OCI-LY3 (cell line): ENCODE measurements around the gene SIRT3.

Experiments
- H2AFZ ChIP-seq: fragments of 200-600, 300-600 bp; shearing (Covaris generic); 2 replicates; pipeline ENCODE4 v1.6.0; 2014; ENCODE audit warnings: antibody characterized with exemption, low read depth, low read length
- H3K27ac ChIP-seq: fragments of 200-600, 300-600 bp; sonication (generic); 2 replicates; pipeline ENCODE4 v1.5.1; 2014; ENCODE audit warnings: mild to moderate bottlenecking, low read length, moderate library complexity, mixed read lengths
- H3K27me3 ChIP-seq: fragments of 200-600, 300-600 bp; sonication (generic); 2 replicates; pipeline ENCODE4 v1.6.1; 2014; ENCODE audit warnings: low read depth, low read length, mixed read lengths
- H3K36me3 ChIP-seq: fragments of 200-600, 300-600 bp; sonication (generic); replicated peaks from 2 replicates; pipeline ENCODE3; 2014; ENCODE audit warnings: low read depth, low read length, mixed read lengths
- H3K4me1 ChIP-seq: fragments of 300-600, 200-600 bp; sonication (generic); 2 replicates; pipeline ENCODE4 v1.6.1; 2014; ENCODE audit warnings: low read length, mixed read lengths
- H3K4me2 ChIP-seq: fragments of 200-600, 300-600 bp; sonication (generic); 2 replicates; pipeline ENCODE4 v1.6.1; 2014; ENCODE audit warnings: low read length, mixed read lengths
- H3K4me3 ChIP-seq: fragments of 300-600, 200-600 bp; sonication (generic); 2 replicates; pipeline ENCODE4 v1.5.1; 2014; ENCODE audit warnings: antibody characterized with exemption, mild to moderate bottlenecking, low read length, moderate library complexity
- H3K79me2 ChIP-seq: fragments of 300-600, 200-600 bp; shearing (Covaris generic); 2 replicates; pipeline ENCODE4 v1.6.1; 2014; ENCODE audit warnings: mild to moderate bottlenecking, low read length, mixed read lengths
- H3K9ac ChIP-seq: fragments of 300-600, 200-600 bp; shearing (Covaris generic); 2 replicates; pipeline ENCODE4 v1.6.0; 2014; ENCODE audit warnings: mild to moderate bottlenecking, low read length, moderate library complexity
- H3K9me3 ChIP-seq: fragments of 200-600, 300-600 bp; shearing (Covaris generic); 2 replicates; pipeline ENCODE4 v1.6.1; 2014; ENCODE audit warnings: low read length, mixed read lengths; ENCODE audit not compliant: insufficient read depth
- H4K20me1 ChIP-seq: fragments of 200-600, 300-600 bp; sonication (generic); 2 replicates; pipeline ENCODE4 v1.6.1; 2016; ENCODE audit warnings: low read length, mixed read lengths; ENCODE audit not compliant: insufficient read depth
- CTCF ChIP-seq: fragments of 200-600, 300-600 bp; sonication (generic); IDR thresholded peaks from 2 replicates; pipeline ENCODE4 v1.5.1; 2014; ENCODE audit warnings: antibody characterized with exemption, low read length, low read depth
- EZH2phosphoT487 ChIP-seq: fragments of 200-600 bp; shearing (Covaris generic); IDR thresholded peaks from 2 replicates; pipeline ENCODE4 v1.6.1; 2018; ENCODE audit warnings: antibody characterized with exemption, mixed run types, low read depth

Gene SIRT3

DNA sequence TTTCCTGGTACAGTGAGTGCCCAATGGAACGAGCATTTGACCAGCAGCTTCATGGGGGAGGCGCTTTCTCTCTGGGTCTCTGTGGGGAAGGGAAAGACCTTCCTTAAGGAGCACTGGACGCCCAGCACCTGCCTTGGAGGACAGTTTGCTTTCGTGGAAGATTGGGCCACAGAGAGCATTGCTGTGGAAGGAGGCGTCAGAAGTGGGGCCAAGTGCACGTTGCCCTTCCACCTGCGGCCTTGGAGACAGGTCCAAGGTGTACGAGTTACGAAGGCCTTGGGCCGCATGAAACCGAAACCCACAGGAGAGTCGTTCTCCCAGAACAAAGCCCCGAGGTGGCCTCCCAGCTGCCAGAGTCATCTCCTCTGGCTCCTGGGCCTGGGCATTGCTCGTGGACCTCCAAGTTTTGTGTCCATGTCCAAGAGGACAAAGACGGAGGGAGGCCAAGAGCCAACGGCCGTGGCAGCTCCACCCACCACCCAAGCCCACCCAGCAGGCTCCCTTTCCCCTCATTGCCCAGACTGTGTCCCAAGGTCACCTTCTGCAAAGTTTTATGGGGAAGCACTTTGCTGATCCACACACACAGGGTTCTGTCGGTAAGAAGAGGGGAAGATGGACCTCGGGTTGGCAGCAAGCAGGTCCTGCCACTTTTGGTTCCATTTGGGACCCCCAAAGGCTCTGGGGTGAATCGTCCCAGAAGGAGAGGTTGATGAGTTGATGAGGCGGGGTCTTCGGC, 36.2 kb upstream of the SIRT3 start:
- Histone ChIP-seq H3K27ac (no peak overlapping the region), H3K27me3 (no peaks in the 10 kb centered on the region)

DNA sequence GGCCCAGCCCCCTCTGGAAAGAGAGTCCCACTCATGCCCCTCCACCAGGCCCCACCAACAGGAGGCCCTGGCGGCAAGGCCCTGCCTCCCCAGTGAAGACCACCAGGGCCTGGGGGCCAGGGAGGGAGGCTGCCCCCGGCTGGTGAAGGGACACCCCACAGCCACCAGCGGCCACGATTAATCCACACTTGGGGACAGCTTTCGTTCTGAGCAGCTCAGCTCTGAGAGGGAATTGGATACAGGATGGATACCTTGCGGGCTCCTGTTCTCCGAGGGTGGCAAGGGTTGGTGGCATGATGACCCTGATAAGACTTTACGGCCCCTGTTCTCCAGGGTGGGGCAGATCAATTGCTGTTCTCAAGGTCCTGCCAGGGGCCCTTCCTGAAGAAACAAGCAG, 35.2 kb upstream of the SIRT3 start:
- TF ChIP-seq CTCF (no peak), EZH2phosphoT487 (no peak)
- Histone ChIP-seq H3K4me3 (no peak overlapping the region), H3K27me3 (no peaks in the 10 kb centered on the region), H2AFZ (no peak overlapping the region), H3K9ac (no peak overlapping the region), H3K4me2 (no peak overlapping the region), H3K27ac (no peak overlapping the region), H4K20me1 (no peaks in the 10 kb centered on the region), H3K9me3 (no peaks in the 10 kb centered on the region), H3K4me1 (peaks cover 45% of the 10 kb centered on the region), H3K79me2 (peaks cover 10% of the 10 kb centered on the region; the same call in 1 of the 2 replicates), H3K36me3 (peaks cover 3% of the 10 kb centered on the region)

More for the DNA sequence above, 36.2 kb upstream of the SIRT3 start:
- Histone ChIP-seq H3K4me2 (no peak overlapping the region), H3K36me3 (peaks cover 3% of the 10 kb centered on the region), H2AFZ (no peak overlapping the region), H3K4me3 (no peak overlapping the region), H3K9ac (no peak overlapping the region), H4K20me1 (no peaks in the 10 kb centered on the region), H3K9me3 (no peaks in the 10 kb centered on the region), H3K4me1 (peaks cover 43% of the 10 kb centered on the region), H3K79me2 (peaks cover 10% of the 10 kb centered on the region; the same call in 1 of the 2 replicates)
- TF ChIP-seq CTCF, result no peak
- no peak for TF ChIP-seq EZH2phosphoT487

- Histone ChIP-seq H3K36me3 (no peaks in the 10 kb centered on the region), H3K27me3 (no peaks in the 10 kb centered on the region), H3K9ac (no peak overlapping the region), H3K4me2 (no peak overlapping the region), H3K9me3 (no peaks in the 10 kb centered on the region), H4K20me1 (no peaks in the 10 kb centered on the region), H3K4me1 (peaks cover 45% of the 10 kb centered on the region), H3K79me2 (peaks cover 10% of the 10 kb centered on the region; the same call in 1 of the 2 replicates), H2AFZ (no peak overlapping the region), H3K4me3 (no peak overlapping the region), H3K27ac (peak overlapping the region; percentile 97; the same call in 1 of the 2 replicates)
- TF ChIP-seq EZH2phosphoT487 (no peak), CTCF (no peak)
Measured at GRCh38 chr11:270451-271318, 34.5 kb upstream of the SIRT3 start.
